Liver (tissue), 9 donors: ENCODE data around the gene IQCE. TPM values are rescaled to one million over a fixed set of nuclear protein-coding genes. Genes with fewer than 3 reads are reported as not detected.

Experiments used
- DNase-seq: peaks from one replicate; pipeline ENCODE4 v3.0.0-alpha.2; 2017; ENCODE audit warnings: low spot score
- H3K27ac ChIP-seq, 2 donors: one replicate each; pipeline ENCODE4 v1.7.0; 2013; ENCODE audit warnings: inconsistent platforms in 2 of 2, low read length in 2 of 2, control low read depth in 1 of 2, low read depth in 1 of 2, mild to moderate bottlenecking in 1 of 2
- H3K27me3 ChIP-seq, 4 donors: one replicate each; pipeline versions ENCODE4 v1.6.1 to v1.7.0; 2013; ENCODE audit warnings: low read length in 3 of 4, inconsistent platforms in 1 of 4, mild to moderate bottlenecking in 1 of 4, moderate library complexity in 1 of 4; ENCODE audit not compliant: control insufficient read depth in 4 of 4, insufficient read depth in 4 of 4
- H3K36me3 ChIP-seq, 4 donors: one replicate each; pipeline versions ENCODE4 v1.6.1 to v1.7.0; 2013; ENCODE audit warnings: low read length in 3 of 4, mild to moderate bottlenecking in 3 of 4, low read depth in 1 of 4, moderate library complexity in 1 of 4; ENCODE audit not compliant: control insufficient read depth in 4 of 4, insufficient read depth in 3 of 4
- H3K4me1 ChIP-seq, 4 donors: one replicate each; pipeline versions ENCODE4 v1.6.1 to v1.7.0; 2013; ENCODE audit warnings: low read length in 3 of 4, mild to moderate bottlenecking in 3 of 4, moderate library complexity in 1 of 4; ENCODE audit not compliant: control insufficient read depth in 4 of 4, insufficient read depth in 4 of 4
- H3K4me3 ChIP-seq, 3 donors: one replicate each; pipeline versions ENCODE4 v1.6.1 to v1.7.0; 2013; ENCODE audit warnings: low read length in 3 of 3, control low read depth in 1 of 3, low read depth in 1 of 3, mild to moderate bottlenecking in 1 of 3
- H3K9ac ChIP-seq, 2 donors: one replicate each; pipeline ENCODE4 v1.7.0; 2013; ENCODE audit warnings: low read length in 2 of 2, mild to moderate bottlenecking in 2 of 2, moderate library complexity in 2 of 2, control low read depth in 1 of 2, low read depth in 1 of 2
- H3K9me3 ChIP-seq, 4 donors: one replicate each; pipeline versions ENCODE4 v1.6.1 to v1.7.0; 2013; ENCODE audit warnings: low read length in 3 of 4; ENCODE audit not compliant: control insufficient read depth in 4 of 4
- CTCF ChIP-seq: fragments of 150-350 bp; IDR thresholded peaks from 2 replicates; pipeline ENCODE4 v1.5.1; 2017; ENCODE audit warnings: improper control_type of control experiment, low read depth, low read length; ENCODE audit not compliant: missing input control
- EGR1 ChIP-seq, 2 donors: IDR thresholded peaks; 2 replicates each; pipeline ENCODE4 v1.6.1; 2016 to 2018; ENCODE audit warnings: antibody characterized with exemption in 2 of 2, low read depth in 2 of 2
- FOXA1 ChIP-seq: IDR thresholded peaks from 2 replicates; pipeline ENCODE4 v1.6.1; 2016; ENCODE audit warnings: antibody characterized with exemption
- FOXA2 ChIP-seq: IDR thresholded peaks from 2 replicates; pipeline ENCODE4 v1.6.1; 2016; ENCODE audit warnings: antibody characterized with exemption
- GABPA ChIP-seq, 2 donors: IDR thresholded peaks in 1 of 2; conservative IDR thresholded peaks in 1 of 2; 2 replicates each; pipeline ENCODE4 v1.6.1; 2016; ENCODE audit warnings: antibody characterized with exemption in 2 of 2, mild to moderate bottlenecking in 1 of 2, moderate library complexity in 1 of 2
- HNF4A ChIP-seq, 2 donors: conservative IDR thresholded peaks; 2 replicates each; pipeline ENCODE4 v1.6.1; 2016; ENCODE audit warnings: antibody characterized with exemption in 2 of 2, mild to moderate bottlenecking in 2 of 2
- HNF4G ChIP-seq: IDR thresholded peaks from 2 replicates; pipeline ENCODE4 v1.6.1; 2016; ENCODE audit warnings: antibody characterized with exemption
- JUND ChIP-seq, 2 donors: IDR thresholded peaks; 2 replicates each; pipeline ENCODE4 v1.6.1; 2016; ENCODE audit warnings: antibody characterized with exemption in 2 of 2
- NR2F2 ChIP-seq: IDR thresholded peaks from 2 replicates; pipeline ENCODE4 v1.6.1; 2016; ENCODE audit warnings: antibody characterized with exemption
- RAD21 ChIP-seq, 2 donors: IDR thresholded peaks; 2 replicates each; pipeline ENCODE4 v1.6.1; 2016; ENCODE audit warnings: antibody characterized with exemption in 2 of 2, mild to moderate bottlenecking in 2 of 2
- REST ChIP-seq: IDR thresholded peaks from 2 replicates; pipeline ENCODE4 v1.6.1; 2016; ENCODE audit warnings: antibody characterized with exemption, mild to moderate bottlenecking
- RXRA ChIP-seq, 2 donors: IDR thresholded peaks; 2 replicates each; pipeline ENCODE4 v1.6.1; 2017 to 2018; ENCODE audit warnings: antibody characterized with exemption in 2 of 2, mild to moderate bottlenecking in 1 of 2
- SP1 ChIP-seq: IDR thresholded peaks from 2 replicates; pipeline ENCODE4 v1.6.1; 2018; ENCODE audit warnings: antibody characterized with exemption, mild to moderate bottlenecking
- TAF1 ChIP-seq: conservative IDR thresholded peaks from 2 replicates; pipeline ENCODE4 v1.6.1; 2016; ENCODE audit warnings: antibody characterized with exemption, mild to moderate bottlenecking
- YY1 ChIP-seq: IDR thresholded peaks from 2 replicates; pipeline ENCODE4 v1.6.1; 2016; ENCODE audit warnings: antibody characterized with exemption, mild to moderate bottlenecking
- WGBS: extraction: QIAGEN DNeasy Blood & Tissue Kit; methylation state at CpG from one replicate; pipeline ENCODE4 v1.1.7; 2013; 5-methylcytosine and 5-hydroxymethylcytosine counted together
- polyA plus RNA-seq, 2 donors: library from polyadenylated mRNA; stranded (reverse) in 1 of 2; unstranded in 1 of 2; fragments of 200-250 nt in 1 of 2; fragments of >200 nt in 1 of 2; fragmentation: Nextera tagmentation in 1 of 2; extraction: Ambion mirVana in 1 of 2; gene quantifications; one replicate each; pipeline versions ENCODE4 v1.2.1 to v1.2.3, GENCODE V29; 2013 to 2015
- total RNA-seq, 2 donors: library from RNA; depleted of rRNA; stranded (reverse); fragments of >200 nt; gene quantifications; one replicate each; pipeline ENCODE4 v1.2.3, GENCODE V29; 2014
- TF ChIP-seq, protein P1 (sequence below): IDR thresholded peaks from 2 replicates; pipeline ENCODE4 v1.6.1; 2016; ENCODE audit warnings: antibody characterized with exemption
- TF ChIP-seq, protein P2 (sequence below): IDR thresholded peaks from 2 replicates; pipeline ENCODE4 v1.6.1; 2016; ENCODE audit warnings: antibody characterized with exemption
- TF ChIP-seq, protein P3 (sequence below): IDR thresholded peaks from 2 replicates; pipeline ENCODE4 v1.6.1; 2016; ENCODE audit warnings: antibody characterized with exemption
- donor health status: healthy.
- donor health status: healthy.
- donor health status: healthy.
- donor health status: healthy.
- donor health status: healthy.

The IQCE gene
- total and polyA plus RNA-seq, 4 donors = 2.1 to 5.9 (median 3.6) TPM

DNA sequence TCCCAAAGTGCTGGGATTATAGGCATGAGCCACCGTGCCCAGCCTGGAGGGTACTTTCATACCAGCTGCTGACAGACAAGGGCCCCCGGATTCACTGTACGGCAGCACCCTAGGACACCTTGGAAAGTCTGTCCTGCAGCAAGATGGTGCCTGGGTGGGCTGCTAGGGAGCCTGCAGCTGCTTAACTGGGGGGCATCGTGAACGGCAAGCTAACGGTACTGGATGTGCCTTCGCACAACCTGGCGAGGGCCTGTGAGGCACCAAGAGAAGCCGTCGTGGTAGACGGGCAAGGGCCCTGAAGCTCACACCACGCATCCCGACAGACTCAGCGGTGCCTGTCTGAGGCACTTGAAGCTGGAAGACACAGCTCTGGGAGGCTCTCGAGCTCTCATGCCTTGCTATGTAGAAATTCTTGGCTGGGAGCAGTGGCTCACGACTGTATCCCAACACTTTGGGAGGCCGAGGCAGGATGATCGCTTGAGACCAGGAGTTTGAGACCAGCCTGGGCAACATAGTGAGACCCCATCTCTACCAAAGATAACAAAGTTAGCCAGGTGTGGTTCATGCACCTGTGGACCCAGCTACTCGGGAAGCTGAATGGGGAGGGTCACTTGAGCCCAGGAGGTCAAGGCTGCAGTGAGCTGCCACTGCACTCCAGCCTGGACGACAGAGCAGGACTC, 12.9 kb upstream of the IQCE start:
- DNase-seq = no peak
- no peak overlapping the region for H3K27ac ChIP-seq
- WGBS = 96% methylated on average over 20 of the region's 20 CpGs
- no peak overlapping the region for H3K9ac ChIP-seq
- peaks cover 19 to 56% (median 25%) of the 10 kb centered on the region in 4 donors for H3K36me3 ChIP-seq
- H3K27me3 ChIP-seq = no peaks in the 10 kb centered on the region
- no peaks in the 10 kb centered on the region for H3K9me3 ChIP-seq
- TF ChIP-seq FOXA1 = no peak
- TF ChIP-seq HNF4G = no peak
- TF ChIP-seq, protein P1, sequence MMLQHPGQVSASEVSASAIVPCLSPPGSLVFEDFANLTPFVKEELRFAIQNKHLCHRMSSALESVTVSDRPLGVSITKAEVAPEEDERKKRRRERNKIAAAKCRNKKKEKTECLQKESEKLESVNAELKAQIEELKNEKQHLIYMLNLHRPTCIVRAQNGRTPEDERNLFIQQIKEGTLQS = no peak
- no peak for TF ChIP-seq RXRA (IDR thresholded peaks at IDR 0.05)
- TF ChIP-seq FOXA2 = no peak
- no peak for TF ChIP-seq JUND (IDR thresholded peaks at IDR 0.05)
- TF ChIP-seq, protein P2, sequence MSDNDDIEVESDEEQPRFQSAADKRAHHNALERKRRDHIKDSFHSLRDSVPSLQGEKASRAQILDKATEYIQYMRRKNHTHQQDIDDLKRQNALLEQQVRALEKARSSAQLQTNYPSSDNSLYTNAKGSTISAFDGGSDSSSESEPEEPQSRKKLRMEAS = no peak
- TF ChIP-seq SP1 = no peak
- no peak for TF ChIP-seq YY1
- no peak for TF ChIP-seq HNF4A (conservative IDR thresholded peaks at IDR 0.05)
- TF ChIP-seq EGR1 (IDR thresholded peaks at IDR 0.05; ENCODE audit: low read depth in 2 of 2) = no peak
- TF ChIP-seq, protein P3, sequence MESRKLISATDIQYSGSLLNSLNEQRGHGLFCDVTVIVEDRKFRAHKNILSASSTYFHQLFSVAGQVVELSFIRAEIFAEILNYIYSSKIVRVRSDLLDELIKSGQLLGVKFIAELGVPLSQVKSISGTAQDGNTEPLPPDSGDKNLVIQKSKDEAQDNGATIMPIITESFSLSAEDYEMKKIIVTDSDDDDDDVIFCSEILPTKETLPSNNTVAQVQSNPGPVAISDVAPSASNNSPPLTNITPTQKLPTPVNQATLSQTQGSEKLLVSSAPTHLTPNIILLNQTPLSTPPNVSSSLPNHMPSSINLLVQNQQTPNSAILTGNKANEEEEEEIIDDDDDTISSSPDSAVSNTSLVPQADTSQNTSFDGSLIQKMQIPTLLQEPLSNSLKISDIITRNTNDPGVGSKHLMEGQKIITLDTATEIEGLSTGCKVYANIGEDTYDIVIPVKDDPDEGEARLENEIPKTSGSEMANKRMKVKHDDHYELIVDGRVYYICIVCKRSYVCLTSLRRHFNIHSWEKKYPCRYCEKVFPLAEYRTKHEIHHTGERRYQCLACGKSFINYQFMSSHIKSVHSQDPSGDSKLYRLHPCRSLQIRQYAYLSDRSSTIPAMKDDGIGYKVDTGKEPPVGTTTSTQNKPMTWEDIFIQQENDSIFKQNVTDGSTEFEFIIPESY = no peak
- no peak for TF ChIP-seq CTCF
- TF ChIP-seq NR2F2 = no peak
- TF ChIP-seq GABPA (IDR thresholded peaks at IDR 0.05 in 1 of 2, conservative IDR thresholded peaks at IDR 0.05 in 1 of 2) = no peak
- no peak for TF ChIP-seq REST
- TF ChIP-seq TAF1 = no peak
- TF ChIP-seq RAD21 (IDR thresholded peaks at IDR 0.05) = no peak
- no peaks in the 10 kb centered on the region for H3K4me1 ChIP-seq
- H3K4me3 ChIP-seq = no peak overlapping the region
